NCI-H2081 treated with DMSO at 0.1 percent for 48 hours (cell line): ENCODE results near the gene MAP6.

Experiments used
- DNase-seq: peaks from one replicate; lab custom pipeline; 2025; lab: John Stamatoyannopoulos, UW

The MAP6 gene

GRCh38 chr11:75665990-75666389 lies 2.8 kb downstream of the MAP6 start:
- DNase-seq: no peak

- DNase-seq: no peak
These were observed 3.7 kb downstream of the MAP6 start for GRCh38 chr11:75665126-75665525.

GRCh38 chr11:75664389-75664788 lies 4.4 kb downstream of the MAP6 start:
- DNase-seq: no peak

- no peak for DNase-seq
These were observed 5.0 kb downstream of the MAP6 start for GRCh38 chr11:75663808-75664207.

GRCh38 chr11:75659836-75660235 lies 9.0 kb downstream of the MAP6 start:
- no peak for DNase-seq

- no peak for DNase-seq
These were observed 12.7 kb downstream of the MAP6 start for GRCh38 chr11:75656044-75656727.

GRCh38 chr11:75655605-75656004 lies 13.2 kb downstream of the MAP6 start:
- no peak for DNase-seq

- DNase-seq: no peak
These were observed 14.5 kb downstream of the MAP6 start for GRCh38 chr11:75654314-75654713.

GRCh38 chr11:75653532-75653931 lies 15.3 kb downstream of the MAP6 start:
- DNase-seq: no peak

- no peak for DNase-seq
These were observed 15.9 kb downstream of the MAP6 start for GRCh38 chr11:75652936-75653335.

- no peak for DNase-seq
These were observed 17.6 kb downstream of the MAP6 start for GRCh38 chr11:75651218-75651617.

GRCh38 chr11:75650167-75650723 lies 18.6 kb downstream of the MAP6 start:
- no peak for DNase-seq

- no peak for DNase-seq
These were observed 23.9 kb downstream of the MAP6 start for GRCh38 chr11:75644946-75645345.

GRCh38 chr11:75644370-75644769 lies 24.5 kb downstream of the MAP6 start:
- DNase-seq: no peak

- DNase-seq: no peak
These were observed 26.3 kb downstream of the MAP6 start for GRCh38 chr11:75642402-75643113.

- DNase-seq: peak; percentile 80
These were observed 29.1 kb downstream of the MAP6 start for GRCh38 chr11:75639762-75640181.

GRCh38 chr11:75637998-75638397 lies 30.8 kb downstream of the MAP6 start:
- DNase-seq: no peak

GRCh38 chr11:75635066-75635862 lies 33.6 kb downstream of the MAP6 start:
- no peak for DNase-seq

GRCh38 chr11:75633409-75634066 lies 35.3 kb downstream of the MAP6 start:
- no peak for DNase-seq

GRCh38 chr11:75632962-75633361 lies 35.9 kb downstream of the MAP6 start:
- DNase-seq: no peak

- DNase-seq: no peak
These were observed 36.4 kb downstream of the MAP6 start for GRCh38 chr11:75632450-75632849.
